Heart left ventricle (tissue), 13 donors: ENCODE results near the gene GIN1.

Experiments
- POLR2A ChIP-seq, 2 donors: fragments of 450-650 bp; IDR thresholded peaks; one replicate each; pipeline ENCODE4 v1.6.1; 2017; ENCODE audit warnings: antibody characterized with exemption in 2 of 2, mild to moderate bottlenecking in 2 of 2, moderate library complexity in 2 of 2
- TF ChIP-seq, protein P1 (sequence below), 12 donors: fragments of 200-600 bp; sonication (generic) in 4 of 12; IDR thresholded peaks; one replicate each; pipeline versions ENCODE4 v1.5.0 to v1.8.0; 2018 to 2022; ENCODE audit warnings: antibody characterized with exemption in 12 of 12, mild to moderate bottlenecking in 5 of 12
- donor health status: ischemic (EF 13 %, LVEDD 7.1; RV severe dilation, severe dysfunction).
- donor health status: DM: no; HTN: yes; CAD: no.
- donor health status: DM: no; HTN: no; CAD: no.
- donor health status: ischemic (EF 25% LVEDD 6.9; RV normal size, moderate dysfunction).
- donor health status: ischemic (EF 25% LVEDD 5.7; RV mildly dilated, moderate dysfunction).
- donor health status: ischemic (EF 35%, LVEDD 5.7; RV mildly dilated, moderate dysfunction).
- donor health status: nonischemic (EF 11% LVEDD 7.7; RV severe dilation, severe dysfunction).
- donor health status: DM: yes; HTN: yes; CAD: no.
- donor health status: PGD.
- donor health status: ischemic (EF 29% LVEDD 5.4; RV normal size, mild dysfunction).
- donor health status: nonischemic (EF 23%, LVEDD 6.1; RV moderate dilation, normal function).

DNA sequence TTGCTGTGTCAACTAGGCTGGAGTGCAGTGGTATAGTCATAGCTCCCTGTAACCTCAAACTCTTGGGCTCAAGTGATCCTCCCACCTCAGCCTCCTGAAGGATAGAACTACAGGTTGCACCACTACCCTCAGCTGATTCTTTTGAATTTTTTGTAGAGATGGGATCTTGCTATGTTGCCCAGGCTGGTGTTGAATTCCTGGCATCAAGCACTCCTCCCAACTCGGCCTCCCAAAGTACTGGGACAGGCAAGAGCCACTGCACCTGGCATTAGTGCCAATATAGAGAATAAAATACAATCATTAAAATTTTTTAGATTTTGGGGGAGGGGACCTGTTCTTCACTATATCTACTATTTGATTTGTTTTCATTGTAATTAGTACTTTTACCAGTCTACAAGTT lies 15.5 kb upstream of the GIN1 start:
- TF ChIP-seq, protein P1, sequence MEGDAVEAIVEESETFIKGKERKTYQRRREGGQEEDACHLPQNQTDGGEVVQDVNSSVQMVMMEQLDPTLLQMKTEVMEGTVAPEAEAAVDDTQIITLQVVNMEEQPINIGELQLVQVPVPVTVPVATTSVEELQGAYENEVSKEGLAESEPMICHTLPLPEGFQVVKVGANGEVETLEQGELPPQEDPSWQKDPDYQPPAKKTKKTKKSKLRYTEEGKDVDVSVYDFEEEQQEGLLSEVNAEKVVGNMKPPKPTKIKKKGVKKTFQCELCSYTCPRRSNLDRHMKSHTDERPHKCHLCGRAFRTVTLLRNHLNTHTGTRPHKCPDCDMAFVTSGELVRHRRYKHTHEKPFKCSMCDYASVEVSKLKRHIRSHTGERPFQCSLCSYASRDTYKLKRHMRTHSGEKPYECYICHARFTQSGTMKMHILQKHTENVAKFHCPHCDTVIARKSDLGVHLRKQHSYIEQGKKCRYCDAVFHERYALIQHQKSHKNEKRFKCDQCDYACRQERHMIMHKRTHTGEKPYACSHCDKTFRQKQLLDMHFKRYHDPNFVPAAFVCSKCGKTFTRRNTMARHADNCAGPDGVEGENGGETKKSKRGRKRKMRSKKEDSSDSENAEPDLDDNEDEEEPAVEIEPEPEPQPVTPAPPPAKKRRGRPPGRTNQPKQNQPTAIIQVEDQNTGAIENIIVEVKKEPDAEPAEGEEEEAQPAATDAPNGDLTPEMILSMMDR (IDR thresholded peaks at IDR 0.05) = no peak
- no peak for TF ChIP-seq POLR2A (IDR thresholded peaks at IDR 0.05)
